Ectodermal cell (in vitro differentiated cells): ENCODE measurements around the gene LONP2.
"Not testable (repeated sequence)": the region's sequence is repeated elsewhere in the genome, so short reads cannot be mapped to it uniquely, and the experiment has no call there.

Experiments used
- H3K27ac ChIP-seq: 2 replicates; pipeline ENCODE4 v1.7.0; 2013; ENCODE audit warnings: mild to moderate bottlenecking, low read depth, low read length; ENCODE audit not compliant: insufficient read depth, poor library complexity, severe bottlenecking
- H3K27me3 ChIP-seq: 2 replicates; pipeline ENCODE4 v1.7.0; 2013; ENCODE audit warnings: mild to moderate bottlenecking, low read length; ENCODE audit not compliant: insufficient read depth, control insufficient read depth, poor library complexity, severe bottlenecking
- H3K36me3 ChIP-seq: one replicate; pipeline ENCODE4 v1.7.0; 2013; ENCODE audit warnings: low read length; ENCODE audit not compliant: control insufficient read depth, insufficient read depth
- H3K4me1 ChIP-seq: one replicate; pipeline ENCODE4 v1.7.0; 2013; ENCODE audit warnings: low read length; ENCODE audit not compliant: control insufficient read depth, insufficient read depth
- H3K4me3 ChIP-seq: 2 replicates; pipeline ENCODE4 v1.7.0; 2013; ENCODE audit warnings: low read depth, low read length, control low read depth; ENCODE audit not compliant: insufficient read depth
- H3K9me3 ChIP-seq: 2 replicates; pipeline ENCODE4 v1.7.0; 2013; ENCODE audit warnings: mild to moderate bottlenecking, low read length, moderate library complexity; ENCODE audit not compliant: control insufficient read depth
- WGBS, 2 experiments: methylation state at CpG; one replicate each; pipeline ENCODE4 v1.1.7; 2013; ENCODE audit warnings: missing lambda C conversion rate in 2 of 2; 5-methylcytosine and 5-hydroxymethylcytosine counted together

The LONP2 gene

GRCh38 chr16:48373258-48374029 lies 129.3 kb downstream of the LONP2 start:
- H3K4me1 ChIP-seq = peaks cover 14% of the 10 kb centered on the region
- no peaks in the 10 kb centered on the region for H3K27me3 ChIP-seq
- no peak overlapping the region for H3K27ac ChIP-seq
- no peaks in the 10 kb centered on the region for H3K36me3 ChIP-seq
- 89 to 92% methylated on average over 4 of the region's 4 CpGs for WGBS, 2 experiments
- no peaks in the 10 kb centered on the region for H3K9me3 ChIP-seq
- H3K4me3 ChIP-seq = no peak overlapping the region

GRCh38 chr16:48374255-48374654 lies 130.2 kb downstream of the LONP2 start:
- 94 to 96% methylated on average over 2 of the region's 2 CpGs for WGBS, 2 experiments
- no peak overlapping the region for H3K4me3 ChIP-seq
- H3K4me1 ChIP-seq = peaks cover 14% of the 10 kb centered on the region
- H3K27me3 ChIP-seq = no peaks in the 10 kb centered on the region
- H3K36me3 ChIP-seq = no peaks in the 10 kb centered on the region
- H3K9me3 ChIP-seq = no peaks in the 10 kb centered on the region
- no peak overlapping the region for H3K27ac ChIP-seq

- not testable (repeated sequence) for H3K27me3 ChIP-seq, H3K4me3 ChIP-seq, H3K36me3 ChIP-seq, H3K27ac ChIP-seq, H3K9me3 ChIP-seq
- 93 to 95% methylated on average over 7 of the region's 7 CpGs for WGBS, 2 experiments
- H3K4me1 ChIP-seq = peaks cover 15% of the 10 kb centered on the region
Observed at GRCh38 chr16:48377301-48377700, 133.2 kb downstream of the LONP2 start.

GRCh38 chr16:48378276-48378675 lies 134.2 kb downstream of the LONP2 start:
- H3K36me3 ChIP-seq = no peaks in the 10 kb centered on the region
- no peaks in the 10 kb centered on the region for H3K9me3 ChIP-seq
- WGBS, 2 experiments = 95% methylated on average over 5 of the region's 5 CpGs
- H3K27ac ChIP-seq = no peak overlapping the region
- H3K27me3 ChIP-seq = no peaks in the 10 kb centered on the region
- H3K4me3 ChIP-seq = no peak overlapping the region
- H3K4me1 ChIP-seq = peaks cover 14% of the 10 kb centered on the region

- no peaks in the 10 kb centered on the region for H3K9me3 ChIP-seq
- no peak overlapping the region for H3K27ac ChIP-seq
- H3K4me3 ChIP-seq = no peak overlapping the region
- H3K4me1 ChIP-seq = peaks cover 8% of the 10 kb centered on the region
- H3K27me3 ChIP-seq = no peaks in the 10 kb centered on the region
- no peaks in the 10 kb centered on the region for H3K36me3 ChIP-seq
- 84 to 94% methylated on average over 1 of the region's 1 CpG for WGBS, 2 experiments
Observed at GRCh38 chr16:48378836-48379235, 134.7 kb downstream of the LONP2 start.

- Histone ChIP-seq H3K36me3 (no peaks in the 10 kb centered on the region), H3K4me1 (peaks cover 4% of the 10 kb centered on the region), H3K27ac (no peak overlapping the region), H3K4me3 (no peak overlapping the region), H3K27me3 (no peaks in the 10 kb centered on the region), H3K9me3 (no peaks in the 10 kb centered on the region)
- 84 to 91% methylated on average over 5 of the region's 5 CpGs for whole genome bisulfite sequencing, 2 experiments
Observed at GRCh38 chr16:48381201-48381600, 137.1 kb downstream of the LONP2 start.

DNA sequence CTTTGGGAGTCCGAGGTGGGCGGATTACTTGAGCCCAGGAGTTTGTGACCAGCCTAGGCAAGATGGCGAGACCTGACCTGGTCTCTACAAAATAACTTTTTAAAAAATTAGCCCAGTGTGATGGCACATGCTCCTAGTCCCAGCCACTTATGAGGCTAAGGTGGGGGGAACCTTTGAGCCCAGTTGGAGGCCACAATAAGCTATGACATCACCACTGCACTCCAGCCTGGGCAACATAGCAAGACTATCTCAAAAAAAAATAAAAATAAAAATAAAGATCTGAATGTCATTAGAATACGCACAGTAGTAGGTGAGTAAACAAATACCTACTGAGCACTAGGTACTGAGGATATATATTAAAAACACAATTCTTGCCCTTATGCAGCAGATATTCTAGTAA lies 138.0 kb downstream of the LONP2 start:
- Histone ChIP-seq H3K27me3 (no peaks in the 10 kb centered on the region), H3K4me1 (peaks cover 4% of the 10 kb centered on the region), H3K4me3 (no peak overlapping the region), H3K27ac (no peak overlapping the region), H3K9me3 (no peaks in the 10 kb centered on the region), H3K36me3 (no peaks in the 10 kb centered on the region)
- WGBS, 2 experiments = 96% methylated on average over 3 of the region's 4 CpGs

GRCh38 chr16:48383009-48383876 lies 139.1 kb downstream of the LONP2 start:
- Histone ChIP-seq H3K4me1 (peaks cover 4% of the 10 kb centered on the region), H3K4me3 (peak overlapping the region; percentile 79), H3K36me3 (no peaks in the 10 kb centered on the region), H3K9me3 (no peaks in the 10 kb centered on the region), H3K27me3 (no peaks in the 10 kb centered on the region), H3K27ac (no peak overlapping the region)
- 82 to 88% methylated on average over 3 to 4 of the region's 6 CpGs for WGBS, 2 experiments

DNA sequence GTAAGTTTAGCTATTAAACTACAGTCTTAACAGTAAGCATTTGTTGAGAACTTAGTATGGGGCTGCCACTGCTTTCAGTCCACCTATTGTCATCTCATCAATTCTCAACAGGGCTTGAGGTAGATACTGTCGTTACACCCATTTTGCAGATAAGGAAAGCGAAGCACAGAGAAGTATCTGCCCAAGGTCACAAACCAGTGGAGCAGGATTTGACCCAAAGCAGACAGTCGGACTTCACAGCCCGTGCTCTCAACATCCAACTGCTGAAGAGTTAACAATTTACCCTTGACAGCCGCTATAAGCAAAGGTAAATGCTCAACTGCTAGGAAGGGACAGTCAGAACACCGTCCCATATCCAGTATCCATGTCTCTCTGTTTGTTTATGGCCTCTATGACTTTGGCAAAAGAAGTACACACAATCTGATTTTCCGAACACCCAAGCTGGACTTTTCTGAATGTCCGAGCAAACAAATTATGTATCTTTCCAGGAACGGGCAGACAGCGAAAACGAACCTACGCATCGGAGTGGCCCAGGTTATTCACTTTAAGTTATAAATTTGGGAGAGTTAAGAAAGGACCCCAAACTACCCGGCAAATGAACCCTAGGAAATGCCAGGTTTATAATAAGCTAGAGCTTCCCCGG lies 139.9 kb downstream of the LONP2 start:
- H3K27me3 ChIP-seq = no peaks in the 10 kb centered on the region
- 2% methylated on average over 15 of the region's 15 CpGs for WGBS, 2 experiments
- H3K36me3 ChIP-seq = no peaks in the 10 kb centered on the region
- peak overlapping the region; percentile 79 for H3K4me3 ChIP-seq
- no peaks in the 10 kb centered on the region for H3K9me3 ChIP-seq
- H3K27ac ChIP-seq = peak overlapping the region; percentile 96
- peaks cover 4% of the 10 kb centered on the region for H3K4me1 ChIP-seq
